Pulmonary artery endothelial cell (primary cell): ENCODE data around the gene XXYLT1. TPM values are rescaled to one million over a fixed set of nuclear protein-coding genes. Genes with fewer than 3 reads are reported as not detected.
"Not testable (repeated sequence)": the region's sequence is repeated elsewhere in the genome, so short reads cannot be mapped to it uniquely, and the experiment has no call there.

Experiments
- DNase-seq: peaks from one replicate; pipeline ENCODE4 v3.0.0-alpha.2; 2011; ENCODE audit warnings: low read depth, low spot score
- total RNA-seq: library from RNA; depleted of rRNA; stranded (reverse); fragments of >200 nt; gene quantifications from 2 replicates; pipeline ENCODE4 v1.2.3, GENCODE V29; 2014

Gene XXYLT1
- total RNA-seq, 1 donor from 2014 or later = 42.1 TPM

DNA sequence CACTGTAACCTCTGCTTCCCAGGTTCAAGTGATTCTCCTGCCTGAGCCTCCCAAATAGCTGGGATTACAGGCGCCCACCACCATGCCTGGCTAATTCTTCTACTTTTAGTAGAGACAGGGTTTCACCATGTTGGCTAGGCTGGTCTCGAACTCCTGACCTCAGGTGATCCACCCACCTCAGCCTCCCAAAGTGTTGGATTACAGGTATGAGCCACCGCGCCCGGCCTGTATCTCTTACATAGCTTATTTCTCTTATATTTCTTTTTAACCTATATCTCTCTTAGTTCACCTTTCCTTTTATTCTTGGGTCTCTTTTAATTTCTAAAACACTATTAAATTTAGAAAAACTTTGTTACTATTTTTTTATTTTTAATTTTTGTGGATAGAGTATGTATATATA is 42.1 kb downstream of the XXYLT1 start:
- DNase-seq = not testable (repeated sequence)

DNA sequence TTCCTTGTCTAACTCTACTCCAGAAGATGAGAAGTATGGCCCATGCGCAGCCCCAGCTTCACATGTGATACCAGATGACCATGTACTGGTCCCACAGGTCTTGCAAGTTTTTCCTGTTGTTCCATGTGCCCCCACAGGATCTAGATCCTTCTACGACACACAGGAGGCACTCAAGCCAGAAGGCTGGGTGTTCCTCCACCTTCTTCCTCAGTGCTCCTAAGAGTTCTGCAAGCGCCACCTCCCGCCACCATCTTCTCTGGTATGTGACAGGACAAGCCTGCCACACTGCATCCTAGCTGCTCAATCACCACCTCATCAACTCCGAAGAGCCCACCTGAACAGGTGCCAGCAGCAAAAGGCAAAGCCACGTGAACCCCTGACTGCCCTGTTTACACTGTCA is 43.1 kb downstream of the XXYLT1 start:
- DNase-seq = no peak

DNA sequence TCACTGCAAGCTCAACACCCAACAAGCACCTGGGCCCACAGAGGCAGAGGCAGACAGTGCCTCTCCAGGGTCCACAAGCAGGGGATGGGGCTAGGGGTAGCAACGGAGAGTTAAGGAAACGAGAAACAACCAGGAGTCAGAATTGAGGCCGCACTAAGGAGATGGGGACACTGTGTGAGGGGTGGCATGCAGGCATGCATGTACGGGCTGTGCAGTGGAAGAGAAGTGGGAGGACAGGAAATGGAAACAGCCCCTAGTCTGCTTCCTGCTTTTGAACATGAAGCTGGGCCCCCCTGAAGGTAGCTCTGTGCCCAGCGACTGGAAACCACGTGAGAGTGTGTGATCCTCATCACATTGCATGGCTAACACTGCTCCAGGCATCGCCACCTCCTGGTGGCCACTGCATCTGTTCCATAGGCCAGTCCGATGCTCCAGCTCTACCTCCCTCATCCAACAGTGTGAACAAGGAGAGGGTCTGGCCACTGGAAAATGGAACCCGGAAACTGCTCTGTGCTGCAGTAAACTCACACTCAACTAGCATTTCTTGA is 44.0 kb downstream of the XXYLT1 start:
- DNase-seq = no peak

DNA sequence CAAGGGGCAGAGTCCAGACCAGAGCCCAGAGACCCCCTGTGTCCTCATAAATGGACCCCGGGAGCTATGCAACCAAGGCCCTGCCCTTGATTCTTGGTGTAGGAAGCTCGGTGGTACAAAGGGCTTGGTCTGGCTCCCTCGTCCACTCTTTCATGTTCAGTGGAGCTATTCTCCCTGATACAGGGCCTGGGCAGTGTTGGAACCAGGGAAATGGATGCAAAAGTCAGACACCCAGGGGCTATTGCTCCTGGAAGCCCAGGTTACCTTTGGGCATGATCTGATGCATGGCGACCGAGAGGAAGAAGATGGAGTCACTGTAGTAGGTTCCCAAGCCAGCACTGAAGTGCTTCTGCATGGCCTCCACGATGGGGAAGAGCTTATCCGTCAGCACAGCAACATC is 44.5 kb downstream of the XXYLT1 start:
- DNase-seq = no peak

DNA sequence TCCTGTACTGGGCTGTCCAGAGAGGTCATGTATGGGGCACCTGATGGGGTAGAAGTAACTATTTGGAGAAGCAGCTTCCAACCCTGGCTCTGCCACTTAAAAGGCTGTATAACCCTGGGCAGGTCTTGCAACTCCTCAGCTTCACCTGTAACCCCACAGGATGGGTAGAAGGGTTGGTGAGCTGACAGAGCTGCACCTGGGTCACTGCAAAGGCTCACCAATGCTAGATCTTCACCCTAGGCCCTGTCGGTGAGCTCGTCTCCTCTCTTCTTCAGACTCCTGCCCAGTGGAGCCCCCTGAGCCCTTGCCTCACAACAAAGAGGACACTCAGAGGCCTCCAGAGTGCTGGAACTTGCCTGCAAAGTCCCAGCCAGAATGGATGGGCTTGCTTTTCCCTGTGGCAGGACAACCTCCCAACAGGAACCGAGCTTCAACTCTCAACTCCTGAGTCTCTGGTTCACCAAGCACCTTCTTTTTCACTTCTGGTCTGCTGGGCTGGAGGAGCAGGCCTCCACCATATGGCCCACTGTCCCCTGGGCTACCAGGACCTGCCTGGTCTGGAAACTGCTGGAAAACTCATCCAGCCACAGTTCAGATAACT is 45.9 kb downstream of the XXYLT1 start:
- DNase-seq = no peak

DNA sequence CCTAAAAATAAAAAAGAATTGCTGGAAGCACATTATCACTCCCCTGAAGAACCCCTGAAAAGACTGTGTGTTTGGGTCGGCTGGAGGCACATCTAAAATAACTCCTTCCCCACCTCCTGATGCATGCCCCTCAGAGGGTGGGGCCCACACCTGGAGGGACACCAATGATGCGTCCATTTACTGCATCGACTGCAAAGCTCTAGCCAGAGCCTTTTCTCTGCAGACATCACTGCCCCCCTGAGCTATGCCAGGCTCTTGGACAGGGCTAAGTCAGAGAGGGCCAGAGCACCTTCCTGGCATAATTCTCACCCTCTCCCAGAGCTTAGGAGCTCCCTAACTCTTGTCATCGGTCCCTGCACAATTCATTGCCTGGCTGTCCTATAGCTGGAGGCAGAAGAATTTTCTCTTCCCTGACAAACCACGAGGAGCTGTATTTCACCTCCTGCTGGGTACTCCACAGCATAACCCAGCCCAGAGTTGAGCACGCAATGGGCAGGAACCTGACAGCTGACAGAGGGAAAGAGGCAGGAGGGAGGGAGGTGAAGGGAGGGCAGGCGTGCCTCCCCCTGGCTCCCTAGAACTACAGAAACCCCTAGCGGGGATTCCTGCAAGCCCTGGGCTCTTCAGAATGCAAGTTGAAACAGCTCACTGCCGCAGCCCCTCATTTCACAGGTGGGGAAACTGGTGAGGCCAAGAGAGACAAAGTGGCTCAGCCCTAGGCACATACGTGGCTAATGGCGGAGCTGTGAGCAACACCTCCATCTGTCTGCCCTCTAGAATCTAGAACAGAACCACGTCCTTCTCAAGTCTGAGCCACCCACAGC is 46.6 kb downstream of the XXYLT1 start:
- DNase-seq = no peak

DNA sequence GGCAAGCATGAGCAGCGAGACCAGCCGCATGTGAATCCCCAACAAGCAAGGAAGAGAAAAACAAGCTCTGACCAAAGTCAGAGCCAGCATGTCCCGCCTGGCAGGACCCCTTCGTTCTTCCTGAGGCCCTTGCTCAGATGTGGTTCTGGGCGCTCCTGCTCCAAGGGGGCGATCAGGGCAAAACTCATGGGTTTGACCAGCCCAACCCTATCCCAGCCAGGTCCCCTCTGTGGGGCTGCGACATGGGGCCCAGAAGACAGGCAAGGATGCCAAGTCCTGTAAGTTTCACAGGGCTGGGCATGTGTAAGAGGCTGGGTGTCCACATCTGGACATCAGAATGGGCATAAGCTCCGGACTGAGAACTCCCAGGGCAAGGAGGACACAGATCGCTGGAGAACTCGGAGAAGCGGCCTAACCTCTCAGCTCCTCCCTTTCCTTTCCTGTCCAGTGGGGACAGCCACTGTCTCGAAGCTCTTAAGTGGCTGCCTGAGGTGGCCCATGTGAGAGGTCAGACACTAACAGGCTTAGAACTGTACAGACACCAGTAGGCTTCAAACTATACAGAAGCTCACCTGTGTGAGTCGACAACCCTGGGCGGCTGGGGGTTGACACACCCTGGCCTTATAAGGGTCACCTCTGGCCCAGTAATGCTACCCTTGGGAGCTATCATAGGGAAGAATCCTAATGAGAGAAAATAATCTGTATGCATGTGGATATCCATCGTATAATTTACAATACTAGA is 48.9 kb downstream of the XXYLT1 start:
- no peak for DNase-seq

DNA sequence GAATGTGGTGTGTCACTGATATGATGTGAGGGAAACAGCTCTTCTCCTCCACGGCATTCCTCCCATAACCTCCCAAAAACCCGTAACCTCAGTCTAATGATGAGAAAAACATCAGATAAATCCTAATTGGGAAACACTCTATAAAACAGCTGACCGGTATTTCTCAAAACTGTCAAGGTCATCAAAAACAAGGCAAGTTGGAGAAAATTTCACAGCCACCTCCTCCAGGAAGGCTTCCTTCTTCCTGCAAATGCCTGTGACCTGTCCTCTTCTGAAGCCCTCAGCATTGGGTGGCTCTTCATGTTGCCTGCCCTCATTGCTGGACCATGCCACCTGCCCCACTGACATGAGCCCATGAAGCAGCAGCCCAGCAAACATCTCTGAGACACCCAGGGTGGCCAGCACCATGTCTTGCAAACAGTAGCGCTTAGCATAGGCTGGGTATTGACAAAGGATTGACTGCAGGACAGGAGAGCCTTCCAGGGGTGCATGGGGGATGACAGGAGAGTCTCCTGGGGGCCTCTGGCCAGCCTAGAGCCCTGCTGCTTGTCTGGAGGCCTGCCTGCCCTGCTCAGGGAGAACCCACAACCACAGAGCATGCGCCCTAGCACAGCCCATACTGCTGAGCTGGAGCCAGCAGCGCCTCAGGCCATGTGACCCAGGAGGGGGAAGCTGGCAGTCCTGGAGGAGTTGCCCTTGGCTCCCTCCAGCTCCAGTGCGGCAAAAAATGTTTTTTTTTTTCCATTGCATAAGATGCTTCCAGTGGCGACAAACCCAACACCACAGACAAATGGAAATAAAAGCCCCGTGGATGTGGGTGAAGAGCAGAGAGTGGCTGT is 49.7 kb downstream of the XXYLT1 start:
- DNase-seq = no peak

DNA sequence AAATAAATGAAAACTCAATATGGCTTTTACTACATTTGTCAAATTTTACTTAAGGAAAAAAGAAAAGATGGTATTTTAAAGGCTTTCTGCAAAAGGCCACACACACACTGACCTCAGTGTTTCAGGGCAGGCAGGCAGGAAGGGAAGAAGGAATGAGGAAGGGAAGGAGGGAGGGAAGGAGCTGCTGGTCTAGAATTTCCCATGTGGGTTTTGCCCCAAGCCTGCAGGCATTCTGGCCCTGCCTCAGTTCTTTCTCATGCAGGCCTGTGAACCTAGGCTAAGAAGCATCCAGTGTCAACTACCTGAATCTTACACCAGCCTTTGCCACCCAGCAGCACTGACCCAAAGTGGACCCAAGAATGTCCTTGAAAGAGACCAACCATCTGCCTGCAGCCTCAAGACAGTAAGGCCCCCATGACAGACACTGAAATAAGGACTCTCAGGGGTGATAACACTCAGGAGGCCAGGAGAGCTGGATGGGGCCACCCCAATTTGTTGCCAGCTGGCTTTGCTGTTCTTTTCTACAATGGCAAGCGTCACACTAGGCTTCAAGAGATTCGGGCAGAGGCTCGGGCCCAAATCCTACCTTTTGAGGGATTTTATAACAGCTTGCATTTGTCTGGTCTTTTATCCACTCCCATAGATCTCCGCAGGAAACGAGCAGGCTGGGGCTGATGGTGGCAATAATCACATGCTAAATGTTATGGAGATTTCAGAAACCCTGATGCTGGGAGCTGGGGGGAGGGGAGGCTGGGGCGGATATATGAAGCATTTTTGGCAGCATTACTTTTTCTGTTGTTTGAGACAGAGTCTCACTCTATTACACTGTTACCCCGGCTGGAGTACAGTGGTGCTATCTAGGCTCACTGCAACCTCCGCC is 51.4 kb downstream of the XXYLT1 start:
- DNase-seq = no peak

DNA sequence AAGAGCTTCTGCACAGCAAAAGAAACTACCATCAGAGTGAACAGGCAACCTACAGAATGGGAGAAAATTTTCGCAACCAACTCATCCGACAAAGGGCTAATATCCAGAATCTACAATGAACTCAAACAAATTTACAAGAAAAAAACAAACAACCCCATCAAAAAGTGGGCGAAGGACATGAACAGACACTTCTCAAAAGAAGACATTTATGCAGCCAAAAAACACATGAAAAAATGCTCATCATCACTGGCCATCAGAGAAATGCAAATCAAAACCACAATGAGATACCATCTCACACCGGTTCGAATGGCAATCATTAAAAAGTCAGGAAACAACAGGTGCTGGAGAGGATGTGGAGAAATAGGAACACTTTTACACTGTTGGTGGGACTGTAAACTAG is 52.6 kb downstream of the XXYLT1 start:
- not testable (repeated sequence) for DNase-seq

DNA sequence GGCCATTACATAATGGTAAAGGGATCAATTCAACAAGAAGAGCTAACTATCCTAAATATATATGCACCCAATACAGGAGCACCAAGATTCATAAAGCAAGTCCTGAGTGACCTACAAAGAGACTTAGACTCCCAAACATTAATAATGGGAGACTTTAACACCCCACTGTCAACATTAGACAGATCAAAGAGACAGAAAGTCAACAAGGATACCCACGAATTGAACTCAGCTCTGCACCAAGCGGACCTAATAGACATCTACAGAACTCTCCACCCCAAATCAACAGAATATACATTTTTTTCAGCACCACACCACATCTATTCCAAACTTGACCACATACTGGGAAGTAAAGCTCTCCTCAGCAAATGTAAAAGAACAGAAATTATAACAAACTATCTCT is 55.4 kb downstream of the XXYLT1 start:
- DNase-seq = not testable (repeated sequence)

DNA sequence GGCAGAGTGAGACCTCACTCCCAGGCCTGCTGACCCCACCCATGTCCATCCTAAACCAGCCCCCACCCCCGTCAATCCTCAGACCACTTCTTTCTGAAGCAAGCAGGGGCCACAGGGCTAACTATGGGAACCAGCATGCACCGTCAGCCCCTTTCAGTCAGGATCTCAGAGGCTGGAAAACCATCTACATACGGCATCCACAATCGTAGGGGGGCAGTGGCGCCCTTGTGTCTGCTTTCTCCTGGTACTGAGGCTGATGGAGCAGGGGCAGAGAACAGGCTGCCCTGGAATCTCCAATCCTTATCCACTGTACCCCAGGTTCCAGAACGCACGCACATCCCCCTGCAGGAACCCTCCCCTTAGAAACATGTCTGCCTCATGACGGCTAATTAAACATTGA is 56.6 kb downstream of the XXYLT1 start:
- no peak for DNase-seq

DNA sequence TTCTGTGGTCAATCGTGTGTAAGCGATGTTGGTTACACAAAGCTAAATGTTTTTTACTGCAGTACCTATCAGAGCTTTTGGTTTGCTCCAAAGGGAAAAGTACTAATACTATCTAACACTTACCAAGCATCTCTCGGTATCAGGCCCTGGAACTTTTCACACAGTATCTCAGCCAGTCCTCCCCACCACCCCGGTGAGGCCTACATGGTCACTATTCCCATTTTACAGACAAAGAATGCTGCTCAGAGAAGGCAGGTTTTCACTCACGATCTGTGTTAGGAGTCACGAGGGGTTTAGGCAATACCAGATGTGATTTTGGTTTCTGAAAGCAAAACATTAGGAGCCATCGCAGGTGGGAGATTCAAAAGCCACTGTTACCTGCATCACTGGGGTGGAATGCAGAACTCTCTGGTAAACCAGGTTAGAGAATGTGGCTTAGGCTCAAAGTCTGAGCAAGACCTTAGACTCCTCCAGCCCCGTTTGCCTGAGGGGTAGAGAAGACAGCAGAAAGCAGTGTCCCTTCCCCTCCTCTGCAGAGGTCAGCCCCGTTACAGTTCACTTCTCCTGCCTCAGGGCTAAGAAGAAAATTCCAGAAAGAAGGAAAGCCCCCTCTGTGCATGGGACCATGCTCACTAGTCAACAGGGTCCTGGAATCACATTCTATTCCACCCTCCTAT is 57.2 kb downstream of the XXYLT1 start:
- DNase-seq = no peak

DNA sequence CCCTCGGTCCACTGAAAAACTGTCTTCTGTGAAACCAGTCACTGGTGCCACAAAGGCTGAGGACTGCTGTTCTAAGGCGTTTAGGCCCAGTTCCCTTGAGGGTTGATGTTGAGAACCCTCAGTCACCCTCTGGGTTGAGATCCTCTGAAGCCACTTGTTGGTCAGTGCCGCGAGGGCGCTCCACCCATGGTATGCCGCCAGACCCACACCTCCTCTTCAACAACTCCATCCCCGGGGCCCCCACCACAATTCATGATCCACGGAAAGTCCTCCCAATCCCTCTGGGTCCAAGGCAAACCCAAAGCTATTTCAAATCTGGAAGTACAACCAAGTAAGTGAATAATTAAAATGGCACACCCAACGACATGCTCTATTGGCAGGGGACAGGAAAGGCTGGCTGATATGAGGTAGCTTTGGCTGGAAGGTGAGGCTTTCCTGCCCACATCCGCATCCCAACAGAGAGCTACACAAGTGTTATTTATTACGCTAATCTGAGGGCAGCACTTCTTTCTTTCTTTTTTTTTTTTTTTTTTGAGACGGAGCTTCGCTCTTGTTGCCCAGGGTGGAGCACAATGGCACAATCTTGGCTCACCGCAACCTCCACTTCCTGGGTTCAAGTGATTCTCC is 58.1 kb downstream of the XXYLT1 start:
- DNase-seq = no peak

DNA sequence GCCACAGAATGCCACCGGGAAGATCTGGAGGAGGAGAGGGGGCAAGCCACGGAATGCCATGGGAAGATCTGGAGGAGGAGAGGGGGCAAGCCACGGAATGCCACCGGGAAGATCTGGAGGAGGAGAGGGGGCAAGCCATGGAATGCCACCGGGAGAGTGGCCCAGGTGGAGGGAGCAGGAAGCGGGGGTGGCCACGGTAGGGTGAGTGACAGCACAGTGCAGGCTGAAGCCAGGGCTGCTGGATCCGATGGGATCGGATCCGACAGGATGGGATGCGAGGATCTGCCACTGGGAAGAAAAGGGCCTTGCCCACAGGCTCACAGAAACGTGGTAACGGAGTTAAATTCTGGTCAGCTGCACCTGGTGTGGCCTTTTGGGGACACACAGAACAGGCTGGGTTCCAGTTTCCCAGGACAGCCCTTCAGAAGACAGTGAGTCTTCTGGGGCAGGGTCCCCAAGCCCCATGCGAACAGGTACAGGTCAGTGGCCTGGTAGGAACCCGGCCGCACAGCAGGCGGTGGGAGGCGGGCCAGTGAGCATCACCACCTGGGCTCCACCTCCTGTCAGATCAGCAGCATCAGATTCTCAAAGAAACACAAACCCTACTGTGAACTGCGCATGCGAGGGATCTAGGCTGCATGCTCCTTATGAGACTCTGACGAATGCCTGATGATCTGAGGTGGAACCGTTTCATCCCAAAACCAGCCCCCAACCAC is 58.8 kb downstream of the XXYLT1 start:
- DNase-seq = no peak

DNA sequence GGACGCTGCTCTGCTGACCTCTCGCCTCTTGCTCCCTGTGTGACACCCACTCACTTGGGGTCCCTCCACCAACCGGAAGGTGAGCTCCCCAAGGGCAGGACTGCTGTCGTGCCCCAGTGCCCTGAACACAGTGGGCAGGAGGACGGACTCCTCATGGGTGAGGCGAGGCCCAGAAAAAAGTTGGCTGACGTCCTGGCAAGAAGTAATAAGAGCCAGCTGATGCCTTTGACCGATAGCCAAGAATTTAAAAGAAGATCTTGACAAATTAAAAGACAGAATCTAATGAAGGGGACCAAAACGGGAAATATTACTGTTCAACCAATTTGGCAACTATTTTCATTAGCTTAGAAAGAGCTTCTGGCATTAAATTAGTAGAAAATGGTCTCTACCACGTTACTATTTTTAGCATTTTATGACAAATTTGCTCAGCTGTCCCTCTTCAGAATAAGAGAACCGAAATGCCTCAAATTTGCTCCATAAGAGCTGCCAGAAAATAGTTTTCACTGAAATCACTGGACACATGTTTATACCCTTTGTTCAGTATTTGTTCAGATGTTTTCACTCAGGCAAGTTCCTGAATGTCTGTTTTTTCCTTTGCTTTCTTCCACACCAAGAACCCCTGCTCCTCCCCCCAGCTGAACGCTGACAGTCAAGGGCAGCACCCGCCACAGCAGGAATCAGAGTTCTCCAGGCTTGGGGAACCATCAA is 60.5 kb downstream of the XXYLT1 start:
- DNase-seq = no peak

DNA sequence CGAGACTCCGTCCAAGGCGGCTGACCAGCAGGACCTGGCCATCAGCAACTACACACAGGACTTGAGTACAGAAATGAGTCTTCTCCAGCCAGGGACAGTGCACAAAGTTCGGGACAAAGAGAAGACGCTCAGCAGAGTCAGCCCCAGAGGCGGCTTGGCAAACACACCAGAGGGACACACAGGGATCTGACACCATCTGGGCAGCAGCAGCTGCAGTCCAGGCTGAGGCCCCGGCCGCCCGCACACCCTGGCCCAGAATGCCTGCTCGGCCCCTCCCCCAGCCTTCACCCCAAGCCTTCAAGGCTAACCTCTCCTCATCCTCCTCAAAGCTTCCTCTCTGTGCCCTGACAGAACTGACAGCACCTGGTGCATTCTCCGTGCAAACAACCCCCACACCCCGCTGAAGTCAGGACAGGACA is 61.1 kb downstream of the XXYLT1 start:
- no peak for DNase-seq
